IMR-90 (cell line): ENCODE results near the gene PIP5K1B. TPM values are rescaled to one million over a fixed set of nuclear protein-coding genes. Genes with fewer than 3 reads are reported as not detected.

Source experiments
- ATAC-seq: fragments of 200-7000 bp; cut with Tn5 transposase; 2 replicates; pipeline ENCODE4 v1.9.1; 2020; ENCODE audit warnings: low read depth, mild to moderate bottlenecking, moderate library complexity
- BruUV-seq: library from RNA; stranded (reverse); fragments of 400-500 nt; replicated peaks from 2 replicates; lab custom pipeline; 2021; lab: Mats Ljungman, UMichigan
- CTCF ChIA-PET: fragments of 300-600 bp; formaldehyde crosslinking; extraction: SDS; loops from one replicate; lab custom pipeline; 2021; ENCODE audit warnings: antibody characterized with exemption; lab: Yijun Ruan, JAX
- POLR2A ChIA-PET: fragments of 300-600 bp; sonication (Branson Sonifier 250); formaldehyde crosslinking; loops from one replicate; lab custom pipeline; 2022; ENCODE audit warnings: antibody characterized with exemption; ENCODE audit not compliant: unreplicated experiment; lab: Charles Lee
- DNase-seq: peaks from one replicate; pipeline ENCODE4 v3.0.0; 2013
- H2AFZ ChIP-seq: replicated peaks from 2 replicates; pipeline ENCODE3; 2013; ENCODE audit warnings: low read length, mild to moderate bottlenecking; ENCODE audit not compliant: poor library complexity
- H2AK5ac ChIP-seq: 2 replicates; pipeline ENCODE4 v1.6.1; 2013; ENCODE audit warnings: low read depth, low read length, inconsistent platforms
- H2AK9ac ChIP-seq: replicated peaks from 2 replicates; pipeline ENCODE3; 2013; ENCODE audit warnings: mild to moderate bottlenecking, low read depth, low read length, moderate library complexity; ENCODE audit not compliant: poor library complexity
- H2BK120ac ChIP-seq: 2 replicates; pipeline ENCODE4 v1.6.1; 2013; ENCODE audit warnings: low read depth, low read length, inconsistent platforms
- H2BK15ac ChIP-seq: 3 replicates; pipeline ENCODE4 v1.6.1; 2013; ENCODE audit warnings: low read depth, low read length, inconsistent platforms
- H2BK20ac ChIP-seq: 2 replicates; pipeline ENCODE4 v1.6.1; 2013; ENCODE audit warnings: low read depth, mild to moderate bottlenecking, inconsistent platforms, low read length, moderate library complexity
- H2BK5ac ChIP-seq: 2 replicates; pipeline ENCODE4 v1.6.1; 2013; ENCODE audit warnings: mild to moderate bottlenecking, low read depth, low read length, inconsistent platforms; ENCODE audit not compliant: poor library complexity, severe bottlenecking
- H3K14ac ChIP-seq: replicated peaks from 2 replicates; pipeline ENCODE4 v1.6.1; 2013; ENCODE audit warnings: low read depth, low read length, inconsistent platforms
- H3K18ac ChIP-seq: 2 replicates; pipeline ENCODE4 v1.6.1; 2013; ENCODE audit warnings: low read depth, low read length, control low read depth
- H3K23ac ChIP-seq: 2 replicates; pipeline ENCODE4 v1.6.1; 2013; ENCODE audit warnings: low read depth, low read length, inconsistent platforms
- H3K27ac ChIP-seq: 2 replicates; pipeline ENCODE4 v1.5.1; 2013; ENCODE audit warnings: mild to moderate bottlenecking, control low read depth, low read length; ENCODE audit not compliant: insufficient read depth
- H3K27me3 ChIP-seq: 2 replicates; pipeline ENCODE4 v1.6.1; 2013; ENCODE audit warnings: low read length; ENCODE audit not compliant: control insufficient read depth, insufficient read depth
- H3K36me3 ChIP-seq: 2 replicates; pipeline ENCODE4 v1.6.1; 2013; ENCODE audit warnings: low read length, mixed read lengths; ENCODE audit not compliant: control insufficient read depth, insufficient read depth
- H3K4ac ChIP-seq: 2 replicates; pipeline ENCODE4 v1.6.1; 2013; ENCODE audit warnings: low read depth, low read length, inconsistent platforms
- H3K4me1 ChIP-seq: 2 replicates; pipeline ENCODE4 v1.6.1; 2013; ENCODE audit warnings: low read length, mixed read lengths; ENCODE audit not compliant: control insufficient read depth, insufficient read depth
- H3K4me2 ChIP-seq: 2 replicates; pipeline ENCODE4 v1.6.1; 2013; ENCODE audit warnings: low read depth, mild to moderate bottlenecking, control low read depth, low read length, moderate library complexity
- H3K4me3 ChIP-seq: 2 replicates; pipeline ENCODE4 v1.5.1; 2013; ENCODE audit warnings: low read depth, mild to moderate bottlenecking, control low read depth, low read length, moderate library complexity; ENCODE audit not compliant: insufficient read depth
- H3K56ac ChIP-seq: 2 replicates; pipeline ENCODE4 v1.6.1; 2013; ENCODE audit warnings: low read length, inconsistent platforms; ENCODE audit not compliant: insufficient read depth; ENCODE audit errors: extremely low read depth
- H3K79me1 ChIP-seq, 2 experiments: 2 replicates each; pipeline ENCODE4 v1.6.1; 2013; ENCODE audit warnings: low read length in 2 of 2, inconsistent platforms in 1 of 2, low read depth in 1 of 2
- H3K9ac ChIP-seq: 2 replicates; pipeline ENCODE4 v1.6.1; 2013; ENCODE audit warnings: low read depth, low read length, control low read depth
- H3K9me1 ChIP-seq: 2 replicates; pipeline ENCODE4 v1.6.1; 2013; ENCODE audit warnings: low read length, inconsistent platforms; ENCODE audit not compliant: insufficient read depth
- H3K9me3 ChIP-seq: 2 replicates; pipeline ENCODE4 v1.6.1; 2013; ENCODE audit warnings: low read length; ENCODE audit not compliant: control insufficient read depth, insufficient read depth
- H4K20me1 ChIP-seq: 2 replicates; pipeline ENCODE4 v1.6.1; 2013; ENCODE audit warnings: low read length, inconsistent platforms; ENCODE audit not compliant: insufficient read depth
- H4K5ac ChIP-seq: 2 replicates; pipeline ENCODE4 v1.6.1; 2013; ENCODE audit warnings: mild to moderate bottlenecking, low read depth, low read length, control low read depth
- H4K8ac ChIP-seq, 2 experiments: 2 replicates each; pipeline ENCODE4 v1.6.1; 2013; ENCODE audit warnings: low read depth in 2 of 2, low read length in 2 of 2, control low read depth in 1 of 2, inconsistent platforms in 1 of 2
- H4K91ac ChIP-seq: 2 replicates; pipeline ENCODE4 v1.6.1; 2013; ENCODE audit warnings: low read depth, low read length, inconsistent platforms; ENCODE audit not compliant: insufficient read depth
- BHLHE40 ChIP-seq: fragments of 150-350 bp; IDR thresholded peaks from 2 replicates; pipeline ENCODE4 v1.6.1; 2016; ENCODE audit warnings: mild to moderate bottlenecking, low read depth, low read length
- CEBPB ChIP-seq: IDR thresholded peaks from 2 replicates; pipeline ENCODE4 v1.6.1; 2012; ENCODE audit warnings: low read depth, low read length, improper control_type of control experiment
- CHD1 ChIP-seq: IDR thresholded peaks from 2 replicates; pipeline ENCODE4 v1.6.1; 2012; ENCODE audit warnings: low read depth, low read length, improper control_type of control experiment
- CTCF ChIP-seq: conservative IDR thresholded peaks from 2 replicates; pipeline ENCODE4 v1.5.1; 2012; ENCODE audit warnings: mild to moderate bottlenecking, low read depth, low read length, improper control_type of control experiment
- FOS ChIP-seq: fragments of 150-350 bp; IDR thresholded peaks from 2 replicates; pipeline ENCODE4 v1.6.1; 2016; ENCODE audit warnings: low read depth, low read length
- MAFK ChIP-seq: IDR thresholded peaks from 2 replicates; pipeline ENCODE4 v1.6.1; 2012; ENCODE audit warnings: low read depth, low read length, improper control_type of control experiment
- MAZ ChIP-seq: IDR thresholded peaks from 2 replicates; pipeline ENCODE4 v1.6.1; 2012; ENCODE audit warnings: low read depth, mild to moderate bottlenecking, low read length, improper control_type of control experiment, moderate library complexity, borderline replicate concordance
- MXI1 ChIP-seq: IDR thresholded peaks from 2 replicates; pipeline ENCODE4 v1.6.1; 2012; ENCODE audit warnings: low read depth, mild to moderate bottlenecking, low read length, moderate library complexity, borderline replicate concordance
- NFE2L2 ChIP-seq: fragments of 150-350 bp; IDR thresholded peaks from 2 replicates; pipeline ENCODE4 v1.6.1; 2016; ENCODE audit warnings: low read depth, mild to moderate bottlenecking, low read length
- POLR2A ChIP-seq: IDR thresholded peaks from 2 replicates; pipeline ENCODE4 v1.6.1; 2012; ENCODE audit warnings: mild to moderate bottlenecking, low read depth, low read length
- RAD21 ChIP-seq: IDR thresholded peaks from 2 replicates; pipeline ENCODE4 v1.6.1; 2012; ENCODE audit warnings: low read length, improper control_type of control experiment
- RFX5 ChIP-seq: IDR thresholded peaks from 2 replicates; pipeline ENCODE4 v1.8.0; 2012; ENCODE audit warnings: low read depth, mild to moderate bottlenecking, low read length, moderate library complexity
- SMC3 ChIP-seq: fragments of 150-350 bp; IDR thresholded peaks from 2 replicates; pipeline ENCODE4 v1.6.1; 2016; ENCODE audit warnings: low read depth, mild to moderate bottlenecking, antibody characterized with exemption, low read length, moderate library complexity
- USF2 ChIP-seq: fragments of 150-350 bp; IDR thresholded peaks from 2 replicates; pipeline ENCODE4 v1.6.1; 2017; ENCODE audit warnings: mild to moderate bottlenecking, antibody characterized with exemption, low read length, low read depth
- WGBS, 2 experiments: methylation state at CpG; one replicate each; pipeline versions ENCODE4 v1.1.5 to v1.1.7; 2013; ENCODE audit warnings: missing lambda C conversion rate in 2 of 2; ENCODE audit not compliant: insufficient read length in 1 of 2; ENCODE audit errors: extremely low coverage in 2 of 2; 5-methylcytosine and 5-hydroxymethylcytosine counted together
- dilution Hi-C: fragments of 300-500 bp; cut with HindIII; formaldehyde crosslinking; loops from one replicate; pipeline ENCODE4 v1.14.3; 2018; ENCODE audit warnings: low sequenced_read_pairs; ENCODE audit not compliant: unreplicated experiment
- in situ Hi-C: fragments of 300-500 bp; cut with MboI; formaldehyde crosslinking; loops from 3 replicates; pipeline ENCODE4 v1.14.3; 2019; ENCODE audit warnings: low sequenced_read_pairs, inconsistent platforms, mixed read lengths
- intact Hi-C: fragments of 100-400 bp; cut with micrococcal nuclease; formaldehyde crosslinking; loops from 2 replicates; pipeline ENCODE4 v1.10.0; 2022
- polyA plus RNA-seq, 3 experiments: library from polyadenylated mRNA; depleted of rRNA; stranded (reverse); fragments of >200 nt; gene quantifications; 2 replicates each; pipeline ENCODE4 v1.2.3, GENCODE V29; 2012; ENCODE audit warnings: low replicate concordance in 1 of 3
- total RNA-seq: library from RNA; depleted of rRNA; stranded (reverse); fragments of >200 nt; gene quantifications from 2 replicates; pipeline ENCODE4 v1.2.3, GENCODE V29; 2012
- TF ChIP-seq, protein P1 (sequence below): fragments of 150-350 bp; IDR thresholded peaks from 2 replicates; pipeline ENCODE4 v1.6.1; 2016; ENCODE audit warnings: low read depth, mild to moderate bottlenecking, low read length, moderate library complexity, borderline replicate concordance

PIP5K1B gene
- total and polyA plus RNA-seq, 2 of the 4 experiments (the other 2 are of a cell fraction), result not detected

GRCh38 chr9:68747043-68747533 is 42.0 kb downstream of the PIP5K1B start:
- Histone ChIP-seq H2AK9ac (no peak overlapping the region), H3K36me3 (no peaks in the 10 kb centered on the region), H3K18ac (no peak overlapping the region), H3K4me3 (no peak overlapping the region), H3K56ac (no peak overlapping the region), H3K9me1 (no peaks in the 10 kb centered on the region), H3K9ac (no peak overlapping the region), H3K14ac (no peak overlapping the region), H4K91ac (no peak overlapping the region), H3K79me1 (no peaks in the 10 kb centered on the region), H3K23ac (no peak overlapping the region), H2BK5ac (no peak overlapping the region), H3K4me1 (no peaks in the 10 kb centered on the region), H3K4ac (no peak overlapping the region), H3K27me3 (no peaks in the 10 kb centered on the region; the same call in 1 of the 2 replicates), H4K8ac (no peak overlapping the region), H2BK120ac (no peak overlapping the region), H2AFZ (no peak overlapping the region), H3K27ac (no peak overlapping the region), H3K9me3 (no peaks in the 10 kb centered on the region), H2AK5ac (no peak overlapping the region), H4K5ac (no peak overlapping the region), H2BK20ac (no peak overlapping the region), H3K4me2 (no peak overlapping the region), H4K20me1 (no peaks in the 10 kb centered on the region), H2BK15ac (no peak overlapping the region)
- WGBS, 2 experiments, result no CpG with 5 or more reads among the region's 9 CpGs
- TF ChIP-seq BHLHE40, result no peak
- no peak for TF ChIP-seq CEBPB
- TF ChIP-seq SMC3, result no peak
- no peak for TF ChIP-seq MAFK
- TF ChIP-seq MAZ, result no peak
- TF ChIP-seq NFE2L2, result no peak
- no peak for TF ChIP-seq FOS
- TF ChIP-seq CTCF, result no peak
- TF ChIP-seq RFX5, result no peak
- no peak for TF ChIP-seq USF2
- TF ChIP-seq POLR2A, result no peak
- TF ChIP-seq, protein P1, sequence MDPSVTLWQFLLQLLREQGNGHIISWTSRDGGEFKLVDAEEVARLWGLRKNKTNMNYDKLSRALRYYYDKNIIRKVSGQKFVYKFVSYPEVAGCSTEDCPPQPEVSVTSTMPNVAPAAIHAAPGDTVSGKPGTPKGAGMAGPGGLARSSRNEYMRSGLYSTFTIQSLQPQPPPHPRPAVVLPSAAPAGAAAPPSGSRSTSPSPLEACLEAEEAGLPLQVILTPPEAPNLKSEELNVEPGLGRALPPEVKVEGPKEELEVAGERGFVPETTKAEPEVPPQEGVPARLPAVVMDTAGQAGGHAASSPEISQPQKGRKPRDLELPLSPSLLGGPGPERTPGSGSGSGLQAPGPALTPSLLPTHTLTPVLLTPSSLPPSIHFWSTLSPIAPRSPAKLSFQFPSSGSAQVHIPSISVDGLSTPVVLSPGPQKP, result no peak
- no peak for TF ChIP-seq CHD1
- TF ChIP-seq RAD21, result no peak
- no peak for TF ChIP-seq MXI1
- in situ Hi-C loops, result no loop called here
- DNase-seq (no peak), ATAC-seq (peak; percentile 24; the same call in 1 of the 2 replicates)
- POLR2A ChIA-PET, result no interaction called here
- intact Hi-C loops, result no loop called here
- CTCF ChIA-PET, result no interaction called here
- dilution Hi-C loops, result no loop called here
- BruUV-seq, result no TSS peak
